Right lobe of liver (tissue), 4 donors: Measurements from ENCODE around the gene METTL13.

Experiments
- POLR2A ChIP-seq: fragments of 450-650 bp; IDR thresholded peaks from one replicate; pipeline ENCODE4 v1.6.1; 2017; ENCODE audit warnings: antibody characterized with exemption, mild to moderate bottlenecking
- TF ChIP-seq, protein P1 (sequence below), 4 donors: fragments of 200-600 bp in 3 of 4; fragments of 450-650 bp in 1 of 4; IDR thresholded peaks; one replicate each; pipeline versions ENCODE4 v1.5.1 to v1.8.0; 2016 to 2022; ENCODE audit warnings: antibody characterized with exemption in 4 of 4, mild to moderate bottlenecking in 2 of 4
- donor health status: DM: no; HTN: no; CAD: no.
- donor health status: DM: no; HTN: no; CAD: no.
- donor health status: DM: no; HTN: yes; CAD: no.

DNA sequence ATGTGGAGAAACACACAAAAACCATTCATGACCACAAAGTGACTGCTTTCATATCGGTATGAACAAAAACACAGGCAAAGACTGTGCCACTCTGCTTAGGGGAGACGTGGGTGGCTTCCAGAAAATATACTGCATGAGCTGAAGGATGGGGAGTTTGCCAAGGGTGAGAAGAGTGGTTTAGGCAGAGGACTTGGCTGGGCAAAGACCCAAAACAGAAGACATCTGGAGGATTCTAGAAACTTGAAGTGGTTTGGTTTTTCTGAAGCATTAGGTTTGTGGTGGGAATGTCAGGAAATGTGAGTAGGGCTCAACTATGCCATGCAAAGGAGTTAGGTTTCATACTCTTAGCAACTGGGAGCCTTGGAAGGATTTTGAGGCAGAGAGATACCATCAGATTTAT, 33.2 kb downstream of the METTL13 start:
- TF ChIP-seq POLR2A, result no peak
- TF ChIP-seq, protein P1, sequence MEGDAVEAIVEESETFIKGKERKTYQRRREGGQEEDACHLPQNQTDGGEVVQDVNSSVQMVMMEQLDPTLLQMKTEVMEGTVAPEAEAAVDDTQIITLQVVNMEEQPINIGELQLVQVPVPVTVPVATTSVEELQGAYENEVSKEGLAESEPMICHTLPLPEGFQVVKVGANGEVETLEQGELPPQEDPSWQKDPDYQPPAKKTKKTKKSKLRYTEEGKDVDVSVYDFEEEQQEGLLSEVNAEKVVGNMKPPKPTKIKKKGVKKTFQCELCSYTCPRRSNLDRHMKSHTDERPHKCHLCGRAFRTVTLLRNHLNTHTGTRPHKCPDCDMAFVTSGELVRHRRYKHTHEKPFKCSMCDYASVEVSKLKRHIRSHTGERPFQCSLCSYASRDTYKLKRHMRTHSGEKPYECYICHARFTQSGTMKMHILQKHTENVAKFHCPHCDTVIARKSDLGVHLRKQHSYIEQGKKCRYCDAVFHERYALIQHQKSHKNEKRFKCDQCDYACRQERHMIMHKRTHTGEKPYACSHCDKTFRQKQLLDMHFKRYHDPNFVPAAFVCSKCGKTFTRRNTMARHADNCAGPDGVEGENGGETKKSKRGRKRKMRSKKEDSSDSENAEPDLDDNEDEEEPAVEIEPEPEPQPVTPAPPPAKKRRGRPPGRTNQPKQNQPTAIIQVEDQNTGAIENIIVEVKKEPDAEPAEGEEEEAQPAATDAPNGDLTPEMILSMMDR (IDR thresholded peaks at IDR 0.05), result no peak
